IPS-20b (cell line): ENCODE data around the gene RNF5.

Experiments
- H3K27ac ChIP-seq: one replicate; pipeline ENCODE4 v1.5.1; 2013; ENCODE audit warnings: low read length
- H3K27me3 ChIP-seq: 2 replicates; pipeline ENCODE4 v1.6.1; 2013; ENCODE audit warnings: mild to moderate bottlenecking, low read length, inconsistent platforms; ENCODE audit not compliant: insufficient read depth
- H3K36me3 ChIP-seq: 2 replicates; pipeline ENCODE4 v1.6.1; 2013; ENCODE audit warnings: low read depth, mild to moderate bottlenecking, inconsistent platforms, low read length, moderate library complexity; ENCODE audit not compliant: insufficient read depth
- H3K4me1 ChIP-seq: 2 replicates; pipeline ENCODE4 v1.6.1; 2013; ENCODE audit warnings: mild to moderate bottlenecking, control low read depth, inconsistent platforms, low read length, moderate library complexity; ENCODE audit not compliant: insufficient read depth
- H3K4me3 ChIP-seq: 2 replicates; pipeline ENCODE4 v1.5.1; 2013; ENCODE audit warnings: mild to moderate bottlenecking, low read length, inconsistent platforms
- H3K9ac ChIP-seq: 2 replicates; pipeline ENCODE4 v1.6.1; 2013; ENCODE audit warnings: low read depth, mild to moderate bottlenecking, inconsistent platforms, low read length, moderate library complexity
- H3K9me3 ChIP-seq: 2 replicates; pipeline ENCODE4 v1.6.1; 2013; ENCODE audit warnings: mild to moderate bottlenecking, low read depth, low read length, inconsistent platforms; ENCODE audit not compliant: insufficient read depth

The RNF5 gene

GRCh38 chr6:32171234-32171633 is 7.0 kb upstream of the RNF5 start:
- Histone ChIP-seq H3K36me3 (peaks cover 66% of the 10 kb centered on the region), H3K9ac (no peak overlapping the region), H3K27me3 (no peaks in the 10 kb centered on the region), H3K9me3 (no peaks in the 10 kb centered on the region), H3K27ac (no peak overlapping the region), H3K4me3 (no peak overlapping the region), H3K4me1 (peaks cover 7% of the 10 kb centered on the region)

GRCh38 chr6:32173051-32173727 is 5.0 kb upstream of the RNF5 start:
- H3K27me3 ChIP-seq: no peaks in the 10 kb centered on the region
- no peaks in the 10 kb centered on the region for H3K9me3 ChIP-seq
- peaks cover 13% of the 10 kb centered on the region for H3K4me1 ChIP-seq
- H3K27ac ChIP-seq: no peak overlapping the region
- H3K36me3 ChIP-seq: peaks cover 52% of the 10 kb centered on the region
- H3K9ac ChIP-seq: no peak overlapping the region
- no peak overlapping the region for H3K4me3 ChIP-seq

- Histone ChIP-seq H3K36me3 (peaks cover 39% of the 10 kb centered on the region), H3K27ac (no peak overlapping the region), H3K27me3 (no peaks in the 10 kb centered on the region), H3K9ac (no peak overlapping the region), H3K9me3 (no peaks in the 10 kb centered on the region), H3K4me3 (peak overlapping the region; percentile 88), H3K4me1 (peaks cover 13% of the 10 kb centered on the region)
Observed at GRCh38 chr6:32174416-32174815, 3.8 kb upstream of the RNF5 start.

GRCh38 chr6:32175322-32175710 is 2.9 kb upstream of the RNF5 start:
- H3K4me1 ChIP-seq: peaks cover 13% of the 10 kb centered on the region
- peak overlapping the region; percentile 88 for H3K4me3 ChIP-seq
- no peaks in the 10 kb centered on the region for H3K27me3 ChIP-seq
- H3K9ac ChIP-seq: peak overlapping the region; percentile 85
- no peaks in the 10 kb centered on the region for H3K9me3 ChIP-seq
- no peak overlapping the region for H3K27ac ChIP-seq
- peaks cover 38% of the 10 kb centered on the region for H3K36me3 ChIP-seq

- H3K27ac ChIP-seq: peak within 1 kb of the TSS; percentile 98
- H3K4me3 ChIP-seq: peak within 1 kb of the TSS; percentile 88
- peaks cover 38% of the 10 kb centered on the region for H3K36me3 ChIP-seq
- peak within 1 kb of the TSS; percentile 93 for H3K9ac ChIP-seq
- H3K4me1 ChIP-seq: peaks cover 13% of the 10 kb centered on the region
- H3K27me3 ChIP-seq: no peaks in the 10 kb centered on the region
- no peaks in the 10 kb centered on the region for H3K9me3 ChIP-seq
Observed at GRCh38 chr6:32175711-32176475, 2.3 kb upstream of the RNF5 start, which contains the start of gene AGPAT1. TSS of gene AGPAT1 (minus strand) at chr6:32176084. CDS start at chr6:32171496, 4,588 bp downstream.

GRCh38 chr6:32176476-32177182 is 1.6 kb upstream of the RNF5 start:
- Histone ChIP-seq H3K4me3 (peak overlapping the region; percentile 88), H3K9me3 (no peaks in the 10 kb centered on the region), H3K27ac (peak overlapping the region; percentile 98), H3K27me3 (no peaks in the 10 kb centered on the region), H3K4me1 (peaks cover 13% of the 10 kb centered on the region), H3K9ac (peak overlapping the region; percentile 93), H3K36me3 (peaks cover 38% of the 10 kb centered on the region)

- Histone ChIP-seq H3K27ac (peak overlapping the region; percentile 98), H3K27me3 (no peaks in the 10 kb centered on the region), H3K9me3 (no peaks in the 10 kb centered on the region), H3K4me1 (peaks cover 13% of the 10 kb centered on the region), H3K4me3 (peak overlapping the region; percentile 88), H3K36me3 (peaks cover 38% of the 10 kb centered on the region), H3K9ac (peak overlapping the region; percentile 93)
Observed at GRCh38 chr6:32177183-32177787, 920 bp upstream of the RNF5 start.

GRCh38 chr6:32178547-32179440 is 589 bp downstream of the RNF5 start:
- Histone ChIP-seq H3K9me3 (no peaks in the 10 kb centered on the region), H3K27ac (no peak overlapping the region), H3K9ac (peak overlapping the region; percentile 93), H3K27me3 (no peaks in the 10 kb centered on the region), H3K4me1 (peaks cover 13% of the 10 kb centered on the region), H3K4me3 (peak overlapping the region; percentile 88), H3K36me3 (peaks cover 53% of the 10 kb centered on the region)

GRCh38 chr6:32179766-32180405 is 1.7 kb downstream of the RNF5 start:
- no peak overlapping the region for H3K9ac ChIP-seq

GRCh38 chr6:32181148-32181702 is 3.0 kb downstream of the RNF5 start:
- Histone ChIP-seq H3K36me3 (peaks cover 41% of the 10 kb centered on the region), H3K4me3 (no peak overlapping the region), H3K27ac (no peak overlapping the region), H3K4me1 (peaks cover 6% of the 10 kb centered on the region; the same call in 1 of the 2 replicates), H3K27me3 (no peaks in the 10 kb centered on the region), H3K9me3 (no peaks in the 10 kb centered on the region), H3K9ac (no peak overlapping the region)

More at GRCh38 chr6:32179766-32180405, 1.7 kb downstream of the RNF5 start:
- peaks cover 45% of the 10 kb centered on the region for H3K36me3 ChIP-seq
- no peaks in the 10 kb centered on the region for H3K27me3 ChIP-seq
- H3K27ac ChIP-seq: no peak overlapping the region
- peaks cover 10% of the 10 kb centered on the region for H3K4me1 ChIP-seq
- H3K9me3 ChIP-seq: no peaks in the 10 kb centered on the region
- no peak overlapping the region for H3K4me3 ChIP-seq
